Occipital lobe (tissue), 2 donors: ENCODE data around the gene SLIT3. TPM values are rescaled to one million over a fixed set of nuclear protein-coding genes. Genes with fewer than 3 reads are reported as not detected.

Source experiments
- DNase-seq: peaks from one replicate; lab custom pipeline; 2025; lab: John Stamatoyannopoulos, UW
- total RNA-seq: library from RNA; depleted of rRNA; stranded (reverse); fragments of >200 nt; gene quantifications from one replicate; pipeline ENCODE4 v1.2.3, GENCODE V29; 2014

SLIT3 gene
- total RNA-seq, 1 donor from 2014 or later = 0.78 TPM

GRCh38 chr5:168874713-168875380 is 426.1 kb downstream of the SLIT3 start:
- DNase-seq = no peak

GRCh38 chr5:168872246-168872645 is 428.7 kb downstream of the SLIT3 start:
- no peak for DNase-seq

- DNase-seq = no peak
These were observed 430.0 kb downstream of the SLIT3 start for GRCh38 chr5:168870910-168871309.

- no peak for DNase-seq
These were observed 431.2 kb downstream of the SLIT3 start for GRCh38 chr5:168869615-168870227.

GRCh38 chr5:168867241-168867640 is 433.7 kb downstream of the SLIT3 start:
- no peak for DNase-seq

GRCh38 chr5:168865968-168866367 is 435.0 kb downstream of the SLIT3 start:
- DNase-seq = no peak

- no peak for DNase-seq
These were observed 437.9 kb downstream of the SLIT3 start for GRCh38 chr5:168863021-168863420.

GRCh38 chr5:168860503-168860902 is 440.4 kb downstream of the SLIT3 start:
- DNase-seq = no peak

- DNase-seq = no peak
These were observed 440.9 kb downstream of the SLIT3 start for GRCh38 chr5:168860081-168860480.

- no peak for DNase-seq
These were observed 441.5 kb downstream of the SLIT3 start for GRCh38 chr5:168859471-168859870.

- DNase-seq = no peak
These were observed 441.9 kb downstream of the SLIT3 start for GRCh38 chr5:168858994-168859393.

GRCh38 chr5:168858371-168858770 is 442.6 kb downstream of the SLIT3 start:
- DNase-seq = no peak

GRCh38 chr5:168853972-168854371 is 447.0 kb downstream of the SLIT3 start:
- DNase-seq = no peak

GRCh38 chr5:168852329-168852728 is 448.6 kb downstream of the SLIT3 start:
- no peak for DNase-seq

GRCh38 chr5:168851902-168852321 is 449.0 kb downstream of the SLIT3 start:
- no peak for DNase-seq

- no peak for DNase-seq
These were observed 450.3 kb downstream of the SLIT3 start for GRCh38 chr5:168850683-168851082.

GRCh38 chr5:168848569-168848968 is 452.4 kb downstream of the SLIT3 start:
- no peak for DNase-seq

- DNase-seq = no peak
These were observed 453.3 kb downstream of the SLIT3 start for GRCh38 chr5:168847511-168848073.

GRCh38 chr5:168844922-168845296 is 456.0 kb downstream of the SLIT3 start:
- no peak for DNase-seq

- no peak for DNase-seq
These were observed 456.7 kb downstream of the SLIT3 start for GRCh38 chr5:168844016-168844921.

- no peak for DNase-seq
These were observed 457.5 kb downstream of the SLIT3 start for GRCh38 chr5:168843277-168844015.
